WI38 (cell line): Measurements from ENCODE around the gene SREBF1.

Experiments used
- H3K4me3 ChIP-seq: 2 replicates; pipeline ENCODE4 v1.5.1; 2011; ENCODE audit warnings: low read depth, mild to moderate bottlenecking, control low read depth, low read length
- TF ChIP-seq, protein P1 (sequence below): IDR thresholded peaks from 2 replicates; pipeline ENCODE4 v1.5.1; 2012; ENCODE audit warnings: low read depth, mild to moderate bottlenecking, control low read depth, low read length

SREBF1 gene

DNA sequence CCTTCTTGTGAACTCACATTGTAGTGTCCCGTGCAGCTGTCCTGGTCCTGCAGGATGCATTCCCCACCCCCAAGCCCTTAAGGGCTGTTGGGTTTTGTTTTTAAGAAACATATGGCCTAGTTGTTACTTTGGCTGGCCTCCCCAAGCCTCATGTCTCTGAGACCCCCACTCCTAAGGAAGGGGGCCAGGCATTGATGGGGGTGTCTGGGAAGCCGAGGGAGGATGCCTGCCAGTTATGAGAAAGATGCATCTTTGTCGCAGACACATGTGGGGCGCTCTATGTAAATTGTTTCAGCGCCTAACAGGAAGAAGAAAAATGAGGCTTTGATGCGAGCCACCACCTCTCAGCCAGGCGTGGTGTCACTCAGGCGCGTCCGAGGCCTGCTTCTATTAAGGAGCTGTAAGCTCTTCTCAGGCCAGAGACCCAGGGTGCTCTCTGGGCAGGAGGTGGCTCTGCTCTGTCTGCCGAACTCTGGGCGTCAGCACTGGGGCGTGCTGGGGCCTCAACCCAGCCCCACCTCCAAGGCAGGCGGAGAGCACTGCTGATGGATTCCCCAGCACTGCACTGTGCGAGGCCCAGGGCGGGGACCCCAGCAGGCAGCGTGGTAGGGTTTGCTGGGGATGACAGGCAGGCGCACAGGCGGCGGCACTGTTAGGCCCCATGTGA lies 70.6 kb downstream of the SREBF1 start:
- TF ChIP-seq, protein P1, sequence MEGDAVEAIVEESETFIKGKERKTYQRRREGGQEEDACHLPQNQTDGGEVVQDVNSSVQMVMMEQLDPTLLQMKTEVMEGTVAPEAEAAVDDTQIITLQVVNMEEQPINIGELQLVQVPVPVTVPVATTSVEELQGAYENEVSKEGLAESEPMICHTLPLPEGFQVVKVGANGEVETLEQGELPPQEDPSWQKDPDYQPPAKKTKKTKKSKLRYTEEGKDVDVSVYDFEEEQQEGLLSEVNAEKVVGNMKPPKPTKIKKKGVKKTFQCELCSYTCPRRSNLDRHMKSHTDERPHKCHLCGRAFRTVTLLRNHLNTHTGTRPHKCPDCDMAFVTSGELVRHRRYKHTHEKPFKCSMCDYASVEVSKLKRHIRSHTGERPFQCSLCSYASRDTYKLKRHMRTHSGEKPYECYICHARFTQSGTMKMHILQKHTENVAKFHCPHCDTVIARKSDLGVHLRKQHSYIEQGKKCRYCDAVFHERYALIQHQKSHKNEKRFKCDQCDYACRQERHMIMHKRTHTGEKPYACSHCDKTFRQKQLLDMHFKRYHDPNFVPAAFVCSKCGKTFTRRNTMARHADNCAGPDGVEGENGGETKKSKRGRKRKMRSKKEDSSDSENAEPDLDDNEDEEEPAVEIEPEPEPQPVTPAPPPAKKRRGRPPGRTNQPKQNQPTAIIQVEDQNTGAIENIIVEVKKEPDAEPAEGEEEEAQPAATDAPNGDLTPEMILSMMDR, result no peak
- no peak overlapping the region for H3K4me3 ChIP-seq

DNA sequence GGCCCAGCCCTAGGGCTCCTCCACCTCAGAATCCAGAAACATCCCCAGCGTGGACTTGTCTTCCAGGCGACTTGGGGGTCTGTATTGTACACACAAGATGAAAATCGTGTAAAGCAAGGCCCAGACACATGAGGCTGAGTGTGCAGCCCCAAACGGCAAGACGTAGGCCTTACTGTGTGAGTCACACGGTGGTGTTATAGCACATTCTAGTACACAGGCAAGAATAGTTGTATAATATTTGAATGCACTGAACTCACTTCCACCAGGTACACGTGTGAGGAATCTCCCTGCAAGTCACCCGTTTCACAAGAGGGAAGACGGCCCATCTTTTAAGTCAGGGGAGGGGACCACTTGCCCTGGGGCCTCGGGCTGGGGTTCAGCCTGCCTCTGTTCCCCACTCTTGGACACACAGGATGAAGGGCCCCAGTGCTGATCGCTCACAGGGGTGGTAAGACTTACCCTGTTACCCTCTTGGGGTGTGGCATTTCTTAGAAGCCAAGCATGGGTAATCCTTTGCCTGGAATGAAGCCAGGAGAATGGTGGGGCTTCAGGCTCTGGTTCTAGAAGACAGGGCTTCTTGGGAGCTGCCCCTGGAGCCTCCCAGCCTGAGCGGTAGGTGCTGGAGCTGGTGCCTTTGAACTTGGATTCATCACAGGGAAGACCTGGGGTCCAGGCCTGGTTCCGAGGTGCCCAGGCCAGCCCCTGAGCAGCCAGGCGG lies 71.3 kb downstream of the SREBF1 start:
- no peak overlapping the region for H3K4me3 ChIP-seq
- TF ChIP-seq, protein P1, result no peak

DNA sequence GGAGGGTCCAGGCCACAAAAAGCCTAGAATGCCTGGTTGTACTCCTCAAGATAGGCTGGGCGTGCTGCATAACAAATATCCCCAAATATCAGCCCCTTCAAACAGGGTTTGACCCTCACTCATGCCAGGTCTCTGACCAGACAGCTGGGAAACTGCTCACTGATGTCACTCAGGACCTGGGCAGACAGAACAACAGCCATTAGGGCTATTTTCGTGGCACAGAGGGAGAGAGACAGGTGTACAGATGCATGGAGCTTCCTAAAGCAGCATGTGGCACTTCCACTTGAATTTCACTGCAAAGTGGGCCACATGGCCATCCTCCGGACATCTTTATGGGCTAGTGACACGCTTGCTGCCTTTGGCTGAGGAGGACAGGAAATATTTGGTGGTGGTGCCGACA lies 73.1 kb downstream of the SREBF1 start:
- H3K4me3 ChIP-seq, result no peak overlapping the region
- TF ChIP-seq, protein P1, result no peak

DNA sequence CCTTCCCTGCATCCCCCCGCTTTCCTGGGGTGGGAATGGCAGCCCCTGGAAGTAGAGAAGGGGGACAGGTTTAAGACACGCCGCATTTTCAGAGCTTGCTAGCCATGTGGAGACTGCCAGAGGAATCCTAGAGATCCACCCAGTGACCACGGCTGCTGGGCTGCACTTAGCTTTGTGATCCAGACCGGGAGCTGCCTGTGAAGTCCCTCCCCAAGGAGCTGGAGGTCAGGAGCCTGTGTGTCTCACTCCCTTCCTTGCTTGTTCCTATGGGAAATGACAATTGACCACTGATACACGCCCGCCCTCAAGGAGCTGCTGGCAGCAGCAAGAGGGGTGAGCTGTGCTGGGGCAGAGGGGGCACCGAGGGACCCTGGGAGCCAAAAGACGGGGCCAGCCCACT lies 73.7 kb downstream of the SREBF1 start:
- H3K4me3 ChIP-seq, result no peak overlapping the region
- TF ChIP-seq, protein P1, result no peak

DNA sequence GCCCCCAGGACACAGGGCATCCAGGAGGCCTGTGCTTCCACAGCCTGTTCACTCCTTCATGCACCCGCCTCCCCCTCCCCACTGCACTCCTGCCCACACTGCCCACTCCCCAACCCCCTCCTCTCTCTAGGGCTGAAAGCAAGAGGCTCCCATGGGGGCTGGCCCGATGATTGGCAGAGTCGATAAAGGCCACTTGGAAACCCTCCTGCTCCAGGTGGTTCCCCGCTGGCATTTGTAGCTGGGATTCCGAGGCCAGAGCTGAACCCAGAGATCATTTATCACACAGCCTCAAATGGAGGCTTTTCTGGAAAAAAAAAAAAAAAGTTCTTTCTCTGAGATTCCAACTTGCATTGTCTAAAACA lies 74.1 kb downstream of the SREBF1 start:
- H3K4me3 ChIP-seq, result no peak overlapping the region
- TF ChIP-seq, protein P1, result no peak
